Stimulated activated naive CD8-positive, alpha-beta T cell treated with anti-CD3 and anti-CD28 coated beads, Interleukin-15, Interleukin-2, amounts not matched to agents 100 ng/mL and 50 ng/mL, for 24 hours (primary cell): Measurements from ENCODE around the gene UPF2.
"Not testable (repeated sequence)": the region's sequence is repeated elsewhere in the genome, so short reads cannot be mapped to it uniquely, and the experiment has no call there.

ENCODE experiments used
- H3K27ac Mint-ChIP-seq: one replicate; pipeline ENCODE4 v1.8.0; 2021; ENCODE audit warnings: mild to moderate bottlenecking, mixed read lengths
- H3K27me3 Mint-ChIP-seq: one replicate; pipeline ENCODE4 v1.8.0; 2021; ENCODE audit warnings: mixed read lengths
- H3K36me3 Mint-ChIP-seq: one replicate; pipeline ENCODE4 v1.8.0; 2021; ENCODE audit warnings: low read depth, mixed read lengths
- H3K4me1 Mint-ChIP-seq: one replicate; pipeline ENCODE4 v1.8.0; 2021; ENCODE audit warnings: low read depth, mixed read lengths
- H3K4me3 Mint-ChIP-seq: one replicate; pipeline ENCODE4 v1.8.0; 2021; ENCODE audit warnings: mild to moderate bottlenecking, mixed read lengths
- H3K9me3 Mint-ChIP-seq: one replicate; pipeline ENCODE4 v1.8.0; 2021; ENCODE audit warnings: mixed read lengths

UPF2 gene

DNA sequence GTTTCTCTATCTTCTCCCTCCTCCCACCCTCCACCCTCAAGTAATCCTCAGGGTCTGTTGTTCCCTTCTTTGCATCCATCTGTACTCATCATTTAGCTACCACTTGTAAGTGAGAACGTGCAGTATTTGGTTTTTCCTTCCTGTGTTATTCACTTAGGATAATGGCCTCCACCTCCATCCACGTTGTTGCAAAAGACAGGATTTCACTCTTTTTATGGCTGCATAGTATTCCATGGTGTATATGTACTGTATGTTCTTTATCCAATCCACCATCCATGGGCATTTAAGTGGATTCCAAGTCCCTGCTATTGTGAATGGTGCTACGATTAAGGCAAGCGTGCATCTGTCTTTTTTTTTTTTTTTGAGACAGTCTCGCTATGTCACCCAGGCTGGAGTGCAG lies 147.0 kb downstream of the UPF2 start:
- Mint-ChIP-seq H3K4me1 (no peaks in the 10 kb centered on the region), H3K4me3 (no peak overlapping the region), H3K36me3 (no peaks in the 10 kb centered on the region), H3K9me3 (no peaks in the 10 kb centered on the region), H3K27ac (no peak overlapping the region), H3K27me3 (no peaks in the 10 kb centered on the region)

DNA sequence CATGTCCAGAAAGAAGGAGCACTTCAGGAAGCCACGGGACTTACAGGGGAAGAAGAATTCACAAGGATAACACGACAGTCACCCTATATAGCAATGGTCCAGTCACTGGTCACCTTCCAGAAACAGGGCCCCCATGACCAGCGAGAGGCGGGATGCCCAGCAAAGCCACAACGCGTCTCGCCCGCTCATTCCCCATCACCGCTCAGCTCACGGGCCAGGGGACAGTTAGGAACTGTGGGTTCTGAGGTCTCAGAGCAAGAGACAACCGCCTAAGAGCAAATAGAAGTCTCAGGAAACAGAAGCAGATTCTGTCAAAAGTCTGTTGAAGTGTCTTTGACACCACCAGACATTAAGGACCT lies 147.5 kb downstream of the UPF2 start:
- Mint-ChIP-seq H3K27me3 (no peaks in the 10 kb centered on the region), H3K4me1 (no peaks in the 10 kb centered on the region), H3K9me3 (no peaks in the 10 kb centered on the region), H3K4me3 (no peak overlapping the region), H3K36me3 (no peaks in the 10 kb centered on the region), H3K27ac (no peak overlapping the region)

DNA sequence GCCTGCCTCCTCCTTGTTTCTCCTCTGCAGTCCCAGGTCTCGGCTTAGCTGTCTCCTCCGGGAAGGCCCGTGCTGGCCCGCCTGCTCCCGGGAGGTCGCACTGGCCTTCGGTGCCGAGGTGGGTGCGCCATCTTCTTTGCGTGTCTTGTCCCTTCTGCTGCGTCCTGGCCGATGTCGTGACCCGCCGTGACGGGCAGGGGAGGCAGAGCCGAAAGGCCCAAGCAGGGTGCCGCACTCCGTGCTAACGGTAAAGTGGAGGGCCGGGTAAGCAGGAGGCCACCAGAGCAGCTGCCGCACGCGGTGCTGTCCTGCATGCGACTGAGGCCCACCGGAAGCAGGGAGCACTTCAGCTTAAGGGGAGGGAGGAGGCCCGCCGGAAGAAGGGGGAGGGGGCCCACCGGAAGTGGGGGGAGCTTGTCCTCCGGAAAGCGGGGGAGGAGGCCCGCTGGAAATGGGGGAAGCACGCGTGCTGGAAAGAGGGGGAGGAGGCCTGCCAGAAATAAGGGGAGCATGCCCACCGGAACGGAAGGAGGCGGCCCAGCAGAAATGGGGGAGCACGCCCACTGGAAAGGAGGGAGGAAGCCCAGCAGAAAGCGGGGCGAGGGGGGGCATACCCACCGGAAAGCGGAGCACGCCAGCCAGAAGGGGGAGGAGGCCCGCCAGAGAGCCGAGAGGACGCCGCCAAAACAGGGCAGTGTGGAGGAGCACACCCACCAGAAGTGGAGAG lies 148.1 kb downstream of the UPF2 start:
- no peaks in the 10 kb centered on the region for H3K36me3 Mint-ChIP-seq
- no peak overlapping the region for H3K27ac Mint-ChIP-seq
- H3K4me1 Mint-ChIP-seq: no peaks in the 10 kb centered on the region
- no peak overlapping the region for H3K4me3 Mint-ChIP-seq
- no peaks in the 10 kb centered on the region for H3K27me3 Mint-ChIP-seq
- no peaks in the 10 kb centered on the region for H3K9me3 Mint-ChIP-seq

DNA sequence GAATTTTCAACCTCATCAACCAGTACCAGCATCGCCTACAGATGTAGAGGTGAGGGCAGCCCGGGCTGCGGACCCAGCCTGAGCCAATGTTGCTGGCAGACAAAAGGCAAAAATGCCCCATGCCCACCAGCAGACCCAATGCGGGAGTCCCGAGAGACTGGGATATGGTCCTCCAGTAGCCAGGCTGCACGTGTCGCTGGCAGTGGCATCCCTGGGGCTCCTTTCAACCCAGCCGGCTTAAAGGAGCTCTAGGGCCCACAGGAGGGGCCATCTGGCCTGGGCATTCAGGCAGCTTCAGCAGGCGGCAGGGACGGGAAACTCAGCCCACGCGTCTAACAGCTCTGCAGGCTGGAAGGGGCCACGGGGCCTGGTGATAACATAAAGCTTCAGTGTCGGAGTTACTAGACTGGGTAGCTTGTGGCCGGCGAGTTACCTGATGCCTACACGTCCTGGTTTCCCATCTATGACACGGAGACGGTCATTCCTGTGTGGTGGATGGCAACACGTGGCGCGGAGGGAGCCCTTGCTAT lies 148.8 kb downstream of the UPF2 start:
- H3K27me3 Mint-ChIP-seq: no peaks in the 10 kb centered on the region
- H3K9me3 Mint-ChIP-seq: no peaks in the 10 kb centered on the region
- H3K4me1 Mint-ChIP-seq: no peaks in the 10 kb centered on the region
- no peaks in the 10 kb centered on the region for H3K36me3 Mint-ChIP-seq
- no peak overlapping the region for H3K4me3 Mint-ChIP-seq
- H3K27ac Mint-ChIP-seq: no peak overlapping the region

DNA sequence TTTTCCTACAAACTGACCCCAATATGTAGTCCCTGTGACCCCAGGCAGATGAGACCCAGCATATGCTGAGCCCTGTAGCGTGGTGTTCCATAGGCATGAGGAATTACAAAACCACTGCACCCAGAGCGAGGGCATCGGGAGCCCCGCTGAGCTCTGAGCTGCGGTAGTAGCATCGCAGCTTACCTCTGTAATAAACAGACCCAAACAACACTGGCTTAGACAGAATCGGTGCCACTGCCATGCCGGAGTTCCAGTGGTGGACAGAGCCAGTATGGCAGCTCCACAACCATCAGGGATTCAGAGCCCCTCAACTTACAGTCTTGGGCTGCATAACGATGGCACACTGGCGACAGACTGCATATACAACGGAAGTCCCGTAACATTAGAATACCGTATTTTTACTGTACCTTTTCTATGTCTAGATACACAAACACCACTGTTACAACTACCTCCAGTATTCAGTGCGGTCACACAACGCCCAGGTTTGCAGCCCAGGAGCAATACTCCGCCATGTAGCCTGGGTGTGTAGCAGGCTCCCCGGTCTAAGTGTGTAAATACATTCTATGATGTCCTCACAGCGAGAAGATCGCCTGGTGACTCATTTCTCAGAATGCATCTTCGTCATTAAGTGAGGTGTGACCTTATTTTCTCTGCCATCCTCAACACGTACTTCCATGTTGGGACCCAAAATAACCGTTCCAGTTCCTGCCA lies 150.7 kb downstream of the UPF2 start:
- no peak overlapping the region for H3K4me3 Mint-ChIP-seq

DNA sequence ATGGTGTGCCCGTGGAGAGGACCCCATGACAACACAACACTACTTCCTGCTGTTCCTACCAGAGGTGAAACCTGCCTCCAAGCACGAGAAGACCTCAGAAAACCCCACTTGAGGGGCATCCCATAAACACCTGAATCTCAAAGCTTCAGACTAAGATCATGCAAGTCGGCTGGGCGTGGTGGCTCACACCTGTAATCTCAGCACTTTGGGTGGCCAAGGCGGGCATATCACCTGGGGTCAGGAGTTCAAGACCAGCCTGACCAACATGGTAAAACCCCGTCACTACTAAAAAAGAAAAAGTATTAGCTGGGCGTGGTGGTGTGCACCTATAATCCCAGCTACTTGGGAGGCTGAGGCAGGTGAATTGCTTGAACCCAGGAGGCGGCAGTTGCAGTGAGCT lies 153.3 kb downstream of the UPF2 start:
- not testable (repeated sequence) for H3K27me3 Mint-ChIP-seq, H3K27ac Mint-ChIP-seq, H3K36me3 Mint-ChIP-seq, H3K4me1 Mint-ChIP-seq, H3K4me3 Mint-ChIP-seq, H3K9me3 Mint-ChIP-seq

More for the DNA sequence above, 150.7 kb downstream of the UPF2 start:
- Mint-ChIP-seq H3K9me3 (no peaks in the 10 kb centered on the region), H3K27ac (no peak overlapping the region), H3K27me3 (no peaks in the 10 kb centered on the region), H3K36me3 (no peaks in the 10 kb centered on the region), H3K4me1 (no peaks in the 10 kb centered on the region)

DNA sequence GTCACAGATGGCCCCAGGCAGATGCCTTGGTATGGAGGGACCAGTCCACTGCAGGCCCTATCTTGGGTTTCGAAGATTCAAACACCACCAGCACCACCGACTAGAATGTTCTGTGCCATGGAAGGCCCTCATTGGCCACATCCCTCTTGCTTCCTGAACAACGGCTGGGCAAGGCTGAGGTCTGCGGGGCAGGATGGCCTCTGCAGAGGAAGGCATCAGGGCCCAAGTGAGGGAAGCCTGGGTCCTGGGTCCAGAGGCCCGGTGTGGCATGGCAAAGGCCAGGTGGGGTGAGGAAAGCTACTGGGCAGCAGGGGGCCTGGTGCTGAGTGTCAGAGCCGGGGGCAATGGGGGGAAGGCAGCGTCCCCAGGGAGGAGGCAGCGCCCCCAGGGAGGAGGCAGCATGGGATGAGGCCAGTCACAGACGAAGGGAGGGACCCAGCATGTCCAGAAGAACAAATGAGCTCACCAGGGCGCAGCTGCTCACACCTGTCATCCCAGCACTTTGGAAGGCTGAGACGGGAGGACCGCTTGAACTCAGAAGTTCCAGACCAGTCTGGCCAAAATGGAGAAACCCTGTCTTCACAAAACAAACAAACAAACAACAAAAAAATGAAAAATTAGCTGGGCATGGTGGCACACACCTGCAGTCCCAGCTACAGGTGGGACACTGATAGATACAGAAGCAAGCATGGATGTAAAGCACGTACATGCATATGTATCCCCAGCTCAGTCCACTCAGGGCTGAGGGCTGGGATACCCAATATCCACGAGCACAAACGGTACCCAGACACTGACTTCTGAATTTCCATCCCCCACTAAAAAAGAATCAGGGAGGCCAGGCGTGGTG lies 155.0 kb downstream of the UPF2 start:
- H3K4me1 Mint-ChIP-seq: peaks cover 2% of the 10 kb centered on the region
- no peaks in the 10 kb centered on the region for H3K36me3 Mint-ChIP-seq
- H3K9me3 Mint-ChIP-seq: no peaks in the 10 kb centered on the region
- no peak overlapping the region for H3K27ac Mint-ChIP-seq
- H3K27me3 Mint-ChIP-seq: no peaks in the 10 kb centered on the region
- H3K4me3 Mint-ChIP-seq: no peak overlapping the region

DNA sequence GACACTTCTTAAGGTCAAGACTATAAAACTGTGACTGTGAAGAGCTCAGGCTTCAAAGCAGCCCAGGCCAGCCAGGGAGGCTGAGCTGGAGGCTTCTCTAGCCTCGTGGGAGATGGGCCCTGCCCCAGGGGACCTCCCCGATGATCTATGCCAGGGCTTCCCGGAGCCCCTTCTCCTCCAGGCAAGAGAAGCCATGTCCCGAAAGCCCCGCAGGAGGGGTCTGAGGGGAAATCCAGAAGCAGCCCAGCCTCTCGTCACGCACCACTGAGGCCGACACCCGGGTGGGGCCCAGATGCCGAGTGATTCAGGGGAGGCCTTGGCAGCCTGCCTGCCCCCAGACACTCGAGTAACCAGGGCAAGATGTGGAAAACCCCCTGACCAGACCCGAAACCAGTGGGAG lies 155.8 kb downstream of the UPF2 start:
- H3K36me3 Mint-ChIP-seq: no peaks in the 10 kb centered on the region
- no peak overlapping the region for H3K27ac Mint-ChIP-seq
- no peaks in the 10 kb centered on the region for H3K9me3 Mint-ChIP-seq
- H3K4me1 Mint-ChIP-seq: peaks cover 4% of the 10 kb centered on the region
- H3K4me3 Mint-ChIP-seq: no peak overlapping the region
- H3K27me3 Mint-ChIP-seq: no peaks in the 10 kb centered on the region

DNA sequence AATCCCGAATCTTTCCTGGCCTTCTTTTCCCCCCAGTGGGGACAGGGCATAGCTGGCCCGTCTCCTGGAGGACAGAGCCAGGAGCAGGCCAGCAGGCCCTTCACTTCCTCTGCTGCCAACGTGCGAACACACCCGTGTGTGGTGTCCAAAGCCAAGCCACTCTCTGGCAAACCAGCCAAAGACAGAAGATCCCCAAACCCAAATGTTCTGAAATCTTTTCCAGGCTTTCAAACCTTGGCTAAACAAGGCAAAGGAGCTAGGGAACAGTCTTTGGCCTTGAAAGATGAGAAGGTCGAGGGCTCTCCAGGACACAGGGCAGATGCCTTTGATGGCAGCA lies 156.5 kb downstream of the UPF2 start:
- no peaks in the 10 kb centered on the region for H3K27me3 Mint-ChIP-seq
- H3K9me3 Mint-ChIP-seq: no peaks in the 10 kb centered on the region
- no peak overlapping the region for H3K27ac Mint-ChIP-seq
- no peaks in the 10 kb centered on the region for H3K36me3 Mint-ChIP-seq
- H3K4me1 Mint-ChIP-seq: peaks cover 4% of the 10 kb centered on the region
- no peak overlapping the region for H3K4me3 Mint-ChIP-seq

DNA sequence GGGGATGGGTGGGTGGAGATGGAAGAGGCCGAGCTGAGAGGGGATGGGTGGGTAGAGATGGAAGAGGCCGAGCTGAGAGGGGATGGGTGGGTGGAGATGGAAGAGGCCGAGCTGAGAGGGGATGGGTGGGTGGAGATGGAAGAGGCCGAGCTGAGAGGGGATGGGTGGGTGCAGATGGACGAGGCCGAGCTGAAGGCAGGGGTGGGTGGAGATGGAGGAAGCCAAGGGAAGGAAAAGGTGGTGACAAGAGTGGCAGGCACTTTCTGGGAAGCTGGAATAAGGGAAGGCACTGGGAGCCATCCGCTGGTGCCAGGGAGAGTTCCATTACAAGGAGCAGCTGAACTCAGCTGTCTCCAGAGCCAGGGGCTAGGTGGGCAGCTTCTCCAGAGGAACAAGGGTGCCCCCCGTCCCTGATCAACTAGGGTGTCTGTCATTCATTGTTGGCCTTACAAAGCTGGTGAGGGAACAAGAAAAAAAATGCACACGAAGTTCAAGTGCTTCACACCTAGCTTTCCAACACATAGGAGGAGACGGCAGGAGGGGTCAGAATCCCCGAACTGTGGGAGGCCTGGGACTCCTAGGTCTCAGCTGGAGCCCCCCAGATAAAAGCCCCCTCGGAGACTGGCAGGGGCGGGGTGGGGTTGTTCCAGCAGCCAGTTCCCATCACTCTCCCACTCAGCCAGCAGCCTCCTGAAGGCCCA lies 157.0 kb downstream of the UPF2 start:
- Mint-ChIP-seq H3K27me3 (no peaks in the 10 kb centered on the region), H3K4me1 (peaks cover 4% of the 10 kb centered on the region), H3K9me3 (no peaks in the 10 kb centered on the region), H3K4me3 (no peak overlapping the region), H3K27ac (no peak overlapping the region), H3K36me3 (no peaks in the 10 kb centered on the region)

DNA sequence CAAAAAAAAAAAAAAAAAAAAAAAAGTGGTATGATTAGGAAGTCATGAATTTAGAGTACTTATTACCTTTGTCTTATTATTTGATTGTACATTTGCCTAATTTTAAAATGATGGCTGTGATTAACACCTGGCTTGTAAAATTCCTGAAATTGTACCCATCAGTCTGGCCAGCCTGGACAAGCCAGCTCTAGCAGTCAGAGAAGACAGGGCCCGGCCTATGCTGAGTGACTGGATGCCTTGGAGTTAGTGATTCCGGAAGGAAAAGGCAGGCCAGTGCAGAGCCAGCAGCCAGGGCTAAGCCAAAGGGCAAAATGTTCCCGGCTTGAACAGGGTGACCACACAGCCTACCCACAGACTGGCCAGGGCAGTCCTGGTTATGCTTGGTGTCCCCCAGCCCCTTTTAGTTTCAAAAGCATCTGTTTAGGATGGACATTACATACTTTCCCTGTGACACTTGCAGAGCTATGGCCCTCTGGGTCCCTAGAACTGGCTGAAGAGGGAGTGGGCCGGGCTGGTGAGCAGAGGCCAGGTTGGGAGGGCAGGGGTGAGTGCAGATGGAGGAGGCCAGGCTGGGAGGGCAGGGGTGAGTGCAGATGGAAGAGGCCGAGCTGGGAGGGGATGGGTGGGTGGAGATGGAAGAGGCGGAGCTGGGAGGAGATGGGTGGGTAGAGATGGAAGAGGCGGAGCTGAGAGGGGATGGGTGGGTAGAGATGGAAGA lies 157.7 kb downstream of the UPF2 start:
- H3K9me3 Mint-ChIP-seq: no peaks in the 10 kb centered on the region
- no peaks in the 10 kb centered on the region for H3K27me3 Mint-ChIP-seq

DNA sequence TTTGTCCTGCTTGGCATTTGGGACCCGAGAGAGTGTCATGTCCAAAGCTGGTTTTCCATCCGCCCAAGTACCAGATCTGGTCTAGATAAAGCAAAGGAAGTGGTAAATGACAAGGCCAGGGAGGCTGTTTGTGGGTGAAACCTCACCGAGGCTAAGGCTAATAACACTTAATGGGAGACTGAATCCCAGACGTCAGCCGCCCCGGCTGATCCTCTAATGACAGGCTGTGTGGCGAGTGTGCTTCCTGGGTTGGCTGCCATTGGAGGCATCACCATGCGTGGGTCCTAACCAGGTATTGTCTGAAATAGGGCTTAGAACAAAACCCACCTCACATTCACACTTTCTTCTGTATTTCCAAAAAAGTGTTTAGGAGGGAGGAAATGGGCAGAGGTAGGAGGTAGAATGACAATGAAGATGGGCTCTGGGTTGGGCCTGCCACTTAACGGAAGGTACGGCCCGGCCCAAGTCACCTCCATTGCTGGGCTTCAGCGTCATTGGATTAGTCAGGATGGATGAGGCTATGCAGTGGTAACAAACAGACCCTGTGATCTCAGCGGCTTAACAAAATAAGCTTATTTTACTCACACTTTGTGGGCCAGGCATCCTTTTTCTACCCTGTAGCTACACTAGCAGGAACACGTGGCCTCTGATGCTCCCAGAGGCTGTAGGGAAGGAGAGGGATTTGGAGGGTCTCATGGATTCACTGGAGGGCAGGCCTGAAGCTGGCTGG lies 159.8 kb downstream of the UPF2 start:
- H3K27me3 Mint-ChIP-seq: no peaks in the 10 kb centered on the region
- H3K4me3 Mint-ChIP-seq: no peak overlapping the region
- H3K36me3 Mint-ChIP-seq: no peaks in the 10 kb centered on the region
- no peaks in the 10 kb centered on the region for H3K9me3 Mint-ChIP-seq
- H3K27ac Mint-ChIP-seq: no peak overlapping the region
- H3K4me1 Mint-ChIP-seq: peaks cover 4% of the 10 kb centered on the region

More for the DNA sequence above, 157.7 kb downstream of the UPF2 start:
- Mint-ChIP-seq H3K36me3 (no peaks in the 10 kb centered on the region), H3K4me1 (peaks cover 4% of the 10 kb centered on the region), H3K27ac (no peak overlapping the region), H3K4me3 (no peak overlapping the region)

DNA sequence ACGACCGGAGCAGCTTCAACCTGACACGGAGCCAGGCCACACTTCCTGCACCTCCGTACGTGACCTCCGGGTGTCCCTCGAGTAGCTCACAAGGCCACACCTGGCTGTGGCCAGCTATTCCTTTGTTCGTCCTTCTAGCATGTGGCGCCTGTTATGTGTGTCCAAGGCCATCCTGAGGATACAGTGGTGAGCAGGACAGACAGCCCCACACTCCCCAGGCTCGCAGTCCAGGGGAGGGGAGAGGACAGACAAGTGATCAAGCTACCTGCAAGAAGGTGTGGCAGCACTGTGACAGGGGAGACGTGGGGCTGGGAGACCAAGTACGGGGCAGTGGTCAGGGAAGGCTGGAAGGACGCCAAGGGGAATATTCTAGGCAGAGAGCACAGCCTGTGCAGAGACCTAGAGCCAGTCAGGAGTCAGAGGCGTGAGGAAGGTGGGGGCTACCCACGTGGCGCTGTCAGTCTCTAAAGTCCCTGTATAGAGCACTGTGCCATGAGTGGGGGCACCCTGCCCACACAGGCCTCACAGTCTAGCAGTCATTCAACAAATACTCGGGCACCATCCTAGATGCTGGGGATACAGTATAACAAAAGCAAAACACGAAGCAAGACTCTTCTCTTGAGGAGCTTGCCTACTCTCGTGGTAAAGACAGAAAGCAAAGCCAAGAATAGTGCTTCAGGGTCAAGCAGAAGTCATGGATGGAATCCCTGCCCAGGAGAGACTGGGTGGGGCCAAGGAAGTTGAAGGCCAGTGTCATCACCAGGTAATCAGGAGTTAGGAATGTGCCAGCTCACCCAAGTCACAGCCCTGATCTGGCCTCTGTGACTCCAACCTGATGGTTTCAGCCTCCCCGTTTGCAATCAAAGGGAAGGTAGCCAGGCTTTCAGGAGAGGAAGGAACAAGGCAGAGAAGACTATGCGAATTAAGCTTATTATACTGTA lies 160.9 kb downstream of the UPF2 start:
- H3K36me3 Mint-ChIP-seq: no peaks in the 10 kb centered on the region
- no peaks in the 10 kb centered on the region for H3K9me3 Mint-ChIP-seq
- H3K27me3 Mint-ChIP-seq: no peaks in the 10 kb centered on the region
- no peak overlapping the region for H3K27ac Mint-ChIP-seq
- H3K4me1 Mint-ChIP-seq: peaks cover 4% of the 10 kb centered on the region
- no peak overlapping the region for H3K4me3 Mint-ChIP-seq
